ENCODE data around the gene FIBCD1. TPM values are rescaled to one million over a fixed set of nuclear protein-coding genes. Genes with fewer than 3 reads are reported as not detected.
"Not testable (repeated sequence)": the region's sequence is repeated elsewhere in the genome, so short reads cannot be mapped to it uniquely, and the experiment has no call there.

Gene FIBCD1
- polyA plus RNA-seq, 5 donors: 0.61 to 2.2 (median 1.6) TPM

DNA sequence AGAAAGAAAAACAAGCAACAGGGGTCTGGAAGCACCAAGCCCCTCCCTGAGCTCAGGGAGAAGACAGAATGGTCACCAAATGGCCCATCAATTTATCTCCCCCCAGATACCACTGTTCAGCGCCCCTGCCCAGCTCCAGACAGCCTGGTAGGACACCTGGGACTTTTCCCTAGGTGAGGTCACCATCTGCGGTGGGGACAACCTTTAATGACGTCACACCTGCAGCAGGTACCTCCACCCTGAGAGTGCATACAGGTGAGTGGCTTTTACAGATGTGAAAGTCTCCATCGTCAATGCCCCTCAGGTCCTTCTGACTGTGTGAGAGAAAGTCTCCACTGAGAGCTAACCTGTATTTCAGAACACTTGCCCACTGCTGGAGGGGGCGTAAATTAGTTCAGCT lies 35.6 kb upstream of the FIBCD1 start:
- no peak for DNase-seq

DNA sequence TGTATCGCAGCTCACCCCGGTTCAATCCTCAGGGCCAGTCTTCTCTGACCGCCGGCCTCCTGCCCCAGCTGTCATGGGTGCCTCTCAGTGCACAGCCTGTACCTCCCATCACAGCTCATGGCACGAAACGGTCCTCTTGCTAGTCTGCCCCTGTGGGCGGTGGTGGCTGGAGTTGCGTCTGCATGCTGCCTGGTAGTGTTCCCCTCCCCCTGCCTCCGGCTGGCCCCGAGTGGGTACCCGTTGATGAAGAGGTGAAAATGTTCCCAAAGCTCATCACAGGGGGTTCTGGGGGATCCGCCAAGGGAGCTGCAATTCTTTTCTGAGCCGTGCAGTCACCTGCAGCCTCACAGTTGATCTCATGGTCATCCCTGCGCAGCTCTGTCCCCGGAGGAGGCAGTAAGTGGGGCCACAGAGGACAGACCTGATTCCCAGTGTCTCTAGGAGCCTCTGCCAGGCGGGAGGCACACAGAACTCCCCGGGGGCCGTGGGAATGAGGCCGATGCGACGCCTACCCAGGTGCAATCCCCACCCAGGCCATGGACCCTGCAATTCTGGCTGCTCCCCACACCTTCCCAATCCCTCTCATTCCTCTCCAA lies 34.7 kb upstream of the FIBCD1 start:
- DNase-seq: no peak

DNA sequence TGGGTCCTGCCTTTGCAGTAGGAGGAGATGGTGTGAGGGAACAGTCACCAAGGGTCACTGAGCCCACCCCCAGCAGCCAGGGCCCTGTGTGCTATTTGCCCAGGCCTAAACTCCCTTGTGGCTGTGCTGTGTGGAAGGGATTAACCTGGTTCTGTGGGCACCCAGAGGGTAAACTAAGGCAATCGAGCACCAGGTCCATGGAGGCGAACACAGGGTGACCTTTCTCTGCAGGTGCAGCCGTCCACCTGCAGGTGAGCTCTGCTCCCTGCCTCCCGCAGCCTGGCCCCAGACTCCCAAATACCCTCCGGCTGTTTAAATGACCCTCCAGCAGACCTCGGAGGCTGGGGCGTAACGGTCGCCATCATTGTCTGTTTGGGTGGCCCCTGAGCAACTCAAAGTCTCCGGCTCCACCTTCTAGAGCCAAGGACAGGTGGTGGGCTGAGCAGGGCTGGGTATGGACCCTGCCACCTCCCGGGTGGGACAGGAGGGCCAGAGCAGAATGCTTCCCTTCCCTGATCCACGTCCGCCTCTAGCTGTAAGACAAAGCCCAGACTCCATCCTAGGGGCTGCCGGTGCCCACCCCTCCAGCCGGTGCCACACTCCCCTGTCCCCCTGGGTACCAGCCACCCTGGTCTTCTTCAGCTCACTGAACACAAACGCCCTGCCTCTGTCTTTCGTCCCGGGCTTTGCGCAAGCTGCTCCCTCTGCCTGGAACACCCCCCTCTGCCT lies 34.1 kb upstream of the FIBCD1 start:
- no peak for DNase-seq

DNA sequence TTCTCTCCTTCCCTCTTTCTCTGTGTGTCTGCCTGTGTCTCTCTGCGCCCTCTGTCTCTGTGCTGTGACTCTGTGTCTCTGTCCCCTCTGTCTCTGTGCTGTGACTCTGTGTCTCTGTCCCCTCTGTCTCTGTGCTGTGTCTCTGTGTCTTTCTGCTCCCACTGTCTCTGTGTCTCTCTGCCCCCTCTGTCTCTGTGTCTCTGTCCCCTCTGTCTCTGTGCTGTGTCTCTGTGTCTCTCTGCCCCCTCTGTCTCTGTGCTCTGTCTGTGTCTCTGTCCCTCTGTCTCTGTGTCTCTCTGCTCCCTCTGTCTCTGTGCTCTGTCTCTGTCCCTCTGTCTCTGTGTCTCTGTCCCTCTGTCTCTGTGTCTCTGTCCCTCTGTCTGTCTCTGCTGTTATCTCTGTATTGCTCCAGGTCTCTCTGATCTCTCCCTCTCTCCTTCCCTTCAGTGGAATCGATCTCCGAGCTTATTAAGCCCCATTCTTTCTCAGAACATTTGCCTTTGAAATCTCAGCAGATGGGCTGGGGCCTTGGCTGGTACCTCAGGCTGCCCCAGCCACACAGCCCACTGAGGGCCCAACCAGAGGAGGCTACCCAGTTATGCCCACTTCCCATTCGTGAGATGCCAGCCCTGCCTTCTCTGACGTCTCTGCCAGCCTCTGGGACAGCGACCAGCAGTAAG lies 33.4 kb upstream of the FIBCD1 start:
- DNase-seq: no peak

DNA sequence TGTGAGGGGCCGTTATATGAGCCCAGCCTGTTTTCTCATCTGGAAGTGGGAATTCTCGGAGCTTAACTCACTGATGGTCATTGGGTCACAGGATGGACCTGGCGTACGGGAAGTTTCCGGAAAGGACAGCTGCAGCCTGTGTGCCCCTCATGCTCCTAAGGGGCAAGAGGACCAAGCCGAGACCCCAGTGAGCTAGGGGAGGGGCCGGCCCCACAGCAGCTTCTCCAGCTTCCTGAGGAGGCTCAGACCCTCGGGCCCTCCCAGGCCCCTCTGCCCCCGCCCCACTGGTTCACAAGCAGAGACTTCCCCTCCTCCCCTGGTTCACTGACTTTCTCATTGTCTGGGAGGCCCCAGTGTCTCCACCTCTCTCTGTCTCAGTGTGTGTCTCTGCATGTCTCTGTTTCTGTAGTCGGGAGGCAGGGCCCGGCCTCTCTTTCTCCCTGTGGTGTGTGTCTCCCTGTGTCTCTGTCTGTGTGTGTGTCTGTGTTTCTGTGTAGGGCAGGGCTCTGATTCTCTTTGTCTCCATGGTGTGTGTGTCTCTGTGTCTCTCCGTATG lies 32.3 kb upstream of the FIBCD1 start:
- no peak for DNase-seq

DNA sequence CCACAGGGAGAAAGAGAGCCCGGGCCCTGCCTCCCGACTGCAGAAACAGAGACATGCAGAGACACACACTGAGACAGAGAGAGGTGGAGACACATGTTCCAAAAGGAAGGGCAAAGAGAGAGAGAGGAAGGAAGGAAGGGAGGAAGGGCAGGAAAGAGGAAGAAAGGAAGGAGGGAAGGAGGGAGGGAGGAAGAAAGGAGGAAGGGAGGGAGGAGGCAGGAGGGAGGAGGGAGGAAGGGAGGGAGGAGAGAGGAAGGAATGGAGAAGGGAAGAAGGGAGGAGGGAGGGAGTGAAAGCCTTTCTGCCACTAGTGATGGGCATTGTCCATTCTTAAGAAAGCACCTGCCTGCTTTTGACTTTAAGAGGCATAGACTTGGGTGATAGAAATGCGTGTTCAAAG lies 31.8 kb upstream of the FIBCD1 start:
- DNase-seq: no peak

DNA sequence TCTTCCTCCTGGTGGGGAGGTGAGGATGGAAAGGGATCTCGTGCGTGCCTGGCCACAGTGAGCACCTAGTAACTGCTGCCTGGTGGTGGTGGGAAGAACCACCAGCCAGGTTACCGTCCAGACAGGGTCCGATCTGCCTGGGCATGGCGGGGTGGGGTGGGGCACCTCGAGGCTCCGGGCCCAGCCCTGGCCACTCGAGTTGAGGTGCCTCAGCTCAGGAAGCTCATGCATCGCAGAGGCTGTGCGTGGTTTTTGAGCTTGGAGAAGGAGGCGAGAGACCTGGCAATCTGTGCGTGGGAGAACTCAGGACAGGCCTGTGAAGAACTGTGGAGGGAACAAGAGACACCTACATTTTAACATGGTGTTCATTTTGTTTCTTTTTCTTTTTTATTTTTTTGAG lies 31.0 kb upstream of the FIBCD1 start:
- no peak for DNase-seq

DNA sequence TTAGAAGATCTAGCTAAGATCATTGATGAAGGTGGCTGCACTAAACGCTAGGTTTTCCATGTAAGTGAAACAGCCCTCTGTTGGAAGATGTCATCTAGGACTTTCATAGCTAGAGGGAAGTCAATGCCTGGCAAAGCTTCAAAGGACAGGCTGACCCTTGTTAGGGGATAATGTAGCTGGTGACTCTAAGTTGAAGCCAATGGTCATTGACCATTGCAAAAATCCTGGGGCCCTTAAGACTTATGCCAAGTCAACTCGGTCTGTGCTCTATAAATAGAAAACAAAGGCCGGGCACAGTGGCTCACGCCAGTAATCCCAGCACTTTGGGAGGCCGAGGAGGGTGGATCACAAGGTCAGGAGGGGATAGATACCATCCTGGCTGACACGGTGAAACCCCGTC lies 26.6 kb upstream of the FIBCD1 start:
- no peak for DNase-seq

DNA sequence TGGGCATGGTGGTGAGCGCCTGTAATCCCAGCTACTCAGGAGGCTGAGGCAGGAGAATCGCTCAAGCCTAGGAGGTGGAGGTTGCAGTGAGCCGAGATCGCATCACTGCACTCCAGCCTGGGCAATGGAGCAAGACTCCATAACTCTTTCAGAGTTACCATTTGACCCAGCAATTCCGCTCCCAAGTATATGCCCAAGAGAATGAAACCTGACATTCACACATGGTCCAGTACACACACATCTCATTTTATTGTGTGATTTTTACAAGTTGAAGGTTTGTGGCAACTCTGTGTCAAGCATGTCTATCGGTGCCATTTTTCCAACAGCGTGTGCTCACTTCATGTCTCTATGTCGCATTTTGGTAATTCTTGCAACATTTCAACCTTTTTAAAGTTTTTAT lies 24.9 kb upstream of the FIBCD1 start:
- DNase-seq: no peak

DNA sequence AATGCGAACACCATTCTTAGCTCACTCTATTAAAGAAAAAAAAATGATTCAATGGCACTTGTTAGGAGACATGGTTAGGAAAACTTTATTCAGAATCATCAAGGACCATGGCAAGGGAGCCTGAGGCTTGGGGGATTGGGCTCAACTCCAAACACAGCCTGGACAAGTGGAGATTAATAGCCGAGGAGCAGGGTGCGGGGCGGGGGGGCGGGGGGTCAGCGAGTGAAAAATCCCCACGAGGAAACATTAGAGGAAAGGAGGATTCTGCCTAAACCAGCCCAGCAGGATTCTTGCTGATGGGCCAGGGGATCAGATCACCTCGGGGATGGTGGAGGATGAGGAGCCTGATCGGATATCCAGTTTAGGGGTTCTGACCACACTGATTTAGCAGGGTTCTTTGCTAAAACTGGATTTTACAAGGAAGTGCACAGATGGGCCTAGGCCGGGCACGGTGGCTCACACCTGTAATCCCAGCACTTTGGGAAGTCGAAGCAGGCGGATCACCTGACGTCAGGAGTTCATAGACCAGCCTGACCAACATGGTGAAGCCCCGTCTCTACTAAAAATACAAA lies 24.4 kb upstream of the FIBCD1 start:
- DNase-seq: no peak

DNA sequence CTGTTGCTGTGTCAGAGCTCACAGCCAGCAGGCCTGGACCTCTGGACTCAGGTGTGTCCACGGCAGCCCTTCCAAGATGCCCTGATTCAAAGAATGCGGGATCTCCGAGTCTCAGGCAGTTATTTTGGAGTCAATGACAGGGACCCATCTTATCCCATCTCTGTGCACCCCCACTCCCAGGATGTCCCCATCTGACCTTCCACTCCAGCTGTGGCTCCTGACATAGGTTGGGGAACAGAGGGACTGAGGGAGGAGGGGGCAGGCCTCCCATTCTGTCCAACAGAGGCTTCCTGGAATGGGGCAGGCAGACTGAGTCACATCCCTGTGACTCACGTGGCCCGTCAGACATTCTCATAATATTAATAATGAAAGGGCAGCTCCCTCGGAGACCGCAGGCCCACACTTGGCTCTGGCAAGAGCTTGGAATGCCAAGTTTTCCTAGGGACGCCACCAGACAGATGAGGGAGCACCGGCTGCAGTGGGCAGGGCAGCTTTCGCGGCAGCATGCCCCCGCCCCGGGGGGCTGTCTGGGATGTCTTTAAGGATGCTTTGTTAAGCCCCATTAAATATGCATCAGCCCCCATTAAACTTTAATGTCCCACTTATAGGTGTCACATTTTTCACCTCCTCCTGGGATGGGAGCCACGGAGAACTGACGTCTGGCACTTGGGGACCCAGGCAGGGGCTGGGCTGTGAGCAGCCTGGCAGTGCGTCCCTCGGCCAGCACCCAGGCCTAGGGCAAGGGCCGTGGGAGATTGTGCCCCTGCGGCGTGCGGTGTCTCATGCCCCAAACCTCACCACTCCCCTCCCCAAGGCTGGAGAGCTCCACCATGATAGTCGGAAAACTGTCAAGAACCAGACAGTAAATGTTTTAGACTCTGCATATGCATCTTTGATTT lies 23.6 kb upstream of the FIBCD1 start:
- DNase-seq: no peak

DNA sequence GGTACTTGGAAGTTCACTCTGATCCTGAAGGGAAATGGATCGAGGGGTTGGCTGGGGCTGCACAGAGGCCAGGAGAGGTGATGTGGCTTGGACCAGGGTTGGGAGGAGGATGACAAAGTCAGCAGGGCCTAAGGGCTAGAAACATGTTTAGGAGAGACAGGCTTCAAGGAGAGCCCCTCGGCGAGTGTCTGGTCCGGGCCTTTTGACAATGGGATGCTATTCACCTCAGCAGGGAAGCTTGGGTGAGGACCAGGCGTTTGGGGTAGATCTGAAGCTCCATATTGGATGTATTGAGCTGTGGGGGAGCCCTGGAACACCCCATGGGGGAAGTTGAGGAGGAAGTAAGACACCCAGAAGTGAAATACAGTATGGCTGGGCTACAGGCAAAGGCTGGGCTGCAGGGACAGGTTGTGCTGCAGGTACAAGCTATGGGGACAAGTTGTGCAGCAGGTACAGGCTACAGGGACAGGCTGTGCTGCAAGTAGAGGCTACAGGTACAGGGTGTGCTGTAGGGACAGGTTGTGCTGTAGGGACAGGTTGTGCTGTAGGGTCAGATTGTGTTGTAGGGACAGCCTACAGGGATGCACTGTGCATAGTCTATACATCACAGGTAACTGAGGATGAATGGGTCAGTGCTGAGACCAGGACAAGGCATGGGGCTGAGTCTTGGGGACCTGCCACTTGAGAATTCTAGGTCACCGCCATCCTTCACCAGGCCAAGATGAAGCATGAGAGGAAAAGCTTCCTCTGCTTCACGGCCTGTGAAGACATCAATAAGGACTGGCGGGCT lies 22.7 kb upstream of the FIBCD1 start:
- DNase-seq: no peak

DNA sequence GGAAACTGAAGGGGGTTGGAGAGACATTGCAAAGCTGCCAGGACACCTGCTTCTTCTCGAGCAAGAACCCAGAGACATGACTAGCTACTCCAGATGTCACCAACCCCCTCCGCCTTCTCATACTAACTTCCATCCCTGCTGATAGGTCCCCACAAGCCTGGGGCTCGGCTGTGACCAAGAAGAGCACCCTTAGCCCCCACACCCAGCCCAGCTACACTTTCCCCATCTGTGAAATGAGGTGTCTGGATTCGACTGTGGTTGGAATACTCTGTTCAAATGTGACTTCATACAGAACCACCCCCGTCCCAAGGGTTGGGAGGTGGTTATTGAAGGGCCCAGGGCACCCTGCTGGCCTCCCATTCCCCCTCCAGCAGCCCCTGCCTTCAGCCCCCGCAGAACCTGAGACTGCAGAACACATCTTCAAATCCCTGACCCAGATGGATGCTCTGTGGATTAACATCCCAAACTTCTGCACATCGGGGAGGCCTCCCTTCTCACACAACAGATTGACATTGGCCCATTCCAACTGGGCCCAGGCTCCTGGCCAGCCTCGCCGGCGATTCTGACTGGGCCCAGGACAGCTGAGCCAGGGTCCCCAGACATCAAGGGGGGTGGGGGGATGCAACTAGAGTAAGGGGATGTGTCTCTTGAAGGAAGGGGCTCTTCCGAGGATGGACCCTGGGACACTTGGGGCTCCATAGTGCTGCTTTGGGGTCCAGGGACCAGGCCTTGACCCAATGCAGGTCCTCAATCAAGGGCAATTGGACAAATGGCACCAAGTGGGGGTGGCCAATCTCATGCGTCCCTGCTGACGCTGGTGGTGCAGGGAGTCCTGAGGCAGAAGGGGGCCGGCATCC lies 21.7 kb upstream of the FIBCD1 start:
- DNase-seq: no peak

DNA sequence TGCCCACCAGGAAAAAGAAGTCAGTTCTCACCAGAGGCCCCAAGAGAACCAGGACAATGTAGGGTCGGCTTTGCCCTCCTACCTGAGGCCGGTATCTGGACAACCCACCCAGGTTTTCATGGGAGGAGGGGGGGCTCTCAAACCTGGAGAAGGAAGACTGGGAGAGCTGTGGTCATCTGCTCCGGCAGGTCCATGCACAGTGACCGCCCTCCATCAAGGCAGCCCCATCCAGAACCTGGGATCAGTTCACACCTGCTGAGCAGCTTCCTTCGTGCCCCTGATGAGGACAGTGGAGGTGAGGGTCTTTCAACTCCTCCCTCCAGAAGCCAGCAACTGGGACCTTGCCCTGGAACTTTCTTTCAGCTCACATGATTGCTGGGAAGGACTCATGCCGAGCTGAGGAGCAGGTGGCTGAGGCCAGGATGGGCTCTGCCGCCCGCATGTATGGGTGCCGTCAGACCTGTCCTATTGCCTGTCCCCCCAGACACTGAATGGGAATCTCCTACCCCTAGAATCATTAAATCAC lies 20.8 kb upstream of the FIBCD1 start:
- DNase-seq: no peak

DNA sequence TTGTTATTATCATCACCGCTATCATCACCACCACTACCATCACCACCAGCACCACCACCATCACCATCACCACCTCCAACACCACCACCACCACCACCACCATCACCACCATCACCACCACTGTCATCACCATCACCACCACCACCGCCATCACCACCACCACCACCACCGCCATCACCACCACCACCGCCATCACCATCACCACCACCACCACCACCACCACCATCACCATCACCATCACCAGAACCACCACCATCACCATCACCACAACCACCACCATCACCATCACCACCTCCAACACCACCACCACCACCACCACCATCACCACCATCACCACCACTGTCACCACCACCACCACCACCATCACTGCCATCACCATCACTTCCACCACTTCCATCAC lies 19.5 kb upstream of the FIBCD1 start:
- not testable (repeated sequence) for DNase-seq

DNA sequence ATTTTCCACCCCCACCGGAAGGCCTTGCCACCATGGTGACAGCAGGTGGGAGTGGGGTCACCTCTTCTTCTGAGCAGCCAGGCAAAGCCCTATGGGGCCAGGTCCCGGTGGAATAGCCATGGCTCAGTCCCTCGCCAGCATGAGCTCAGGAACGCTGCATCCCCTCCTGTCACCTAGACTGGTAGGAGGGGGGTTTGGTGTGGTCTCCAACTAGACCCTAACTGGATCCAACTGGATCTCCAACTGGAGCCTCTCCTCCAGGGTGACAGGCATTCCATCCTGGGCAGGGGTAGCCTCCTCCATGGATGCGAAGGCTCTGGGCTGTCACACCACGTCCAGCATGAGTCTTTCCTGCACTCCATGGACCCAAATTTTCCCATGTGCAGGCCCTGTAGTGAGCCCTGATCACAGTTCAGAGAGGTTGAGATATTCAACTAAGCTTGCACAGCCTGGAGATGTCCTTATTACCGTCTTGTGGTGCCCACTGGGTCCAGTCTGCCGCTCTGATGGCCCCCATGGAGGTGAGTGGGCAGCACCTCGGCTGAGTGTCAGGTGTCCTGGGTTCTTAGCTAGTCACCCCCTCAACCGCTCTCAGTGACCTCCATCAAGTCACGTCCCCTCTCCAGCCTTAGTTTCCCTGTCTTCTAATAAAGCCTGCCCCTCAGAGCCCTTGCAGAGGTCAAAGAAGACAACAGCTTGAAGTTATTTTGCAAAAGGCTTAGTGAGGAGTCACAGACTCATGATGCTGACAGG lies 18.6 kb upstream of the FIBCD1 start:
- no peak for DNase-seq

DNA sequence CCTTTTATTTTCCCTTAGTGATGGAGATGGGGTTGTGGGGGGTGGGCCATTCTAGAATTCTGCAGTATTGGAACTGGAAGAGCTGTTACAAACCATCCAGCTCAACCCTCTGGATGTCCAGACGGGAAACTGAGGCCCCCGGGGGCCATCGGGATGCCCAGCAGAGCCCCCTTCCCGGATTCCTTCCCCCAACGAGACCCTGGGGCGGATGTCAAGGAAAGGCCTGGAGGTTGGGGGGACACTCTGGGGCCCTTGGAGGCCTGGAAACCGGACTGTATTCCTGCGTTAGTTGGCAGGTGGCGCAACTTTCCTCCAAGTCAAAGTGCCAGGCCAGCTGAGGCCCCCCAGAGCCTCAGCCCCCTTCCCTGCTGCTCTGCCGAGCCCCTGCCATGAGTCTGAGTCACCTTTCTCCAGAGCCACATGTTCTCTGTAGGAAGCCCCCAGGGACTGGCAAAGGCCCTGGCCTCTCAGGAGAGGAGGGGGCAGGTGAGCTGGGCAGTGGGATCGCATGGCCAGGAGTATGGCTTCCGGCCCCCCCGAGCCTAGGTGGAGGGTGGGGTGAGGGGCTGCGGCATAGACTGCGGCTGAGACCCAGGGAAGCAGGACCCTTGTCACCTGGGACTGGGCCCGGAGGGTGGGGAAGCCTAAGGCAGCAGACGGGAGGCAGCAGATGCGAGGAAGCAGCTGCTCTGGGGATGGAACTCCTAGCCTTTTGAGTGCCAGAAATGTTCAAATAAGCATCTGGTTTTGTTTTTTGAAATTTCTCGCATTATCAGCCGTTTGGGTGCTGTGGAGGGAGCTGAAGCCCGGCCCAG lies 17.8 kb upstream of the FIBCD1 start:
- DNase-seq: no peak

Measured in right lung (tissue), 5 donors.